ENCODE measurements around the gene CERS6.
"Not testable (repeated sequence)": the region's sequence is repeated elsewhere in the genome, so short reads cannot be mapped to it uniquely, and the experiment has no call there.

Gene CERS6

DNA sequence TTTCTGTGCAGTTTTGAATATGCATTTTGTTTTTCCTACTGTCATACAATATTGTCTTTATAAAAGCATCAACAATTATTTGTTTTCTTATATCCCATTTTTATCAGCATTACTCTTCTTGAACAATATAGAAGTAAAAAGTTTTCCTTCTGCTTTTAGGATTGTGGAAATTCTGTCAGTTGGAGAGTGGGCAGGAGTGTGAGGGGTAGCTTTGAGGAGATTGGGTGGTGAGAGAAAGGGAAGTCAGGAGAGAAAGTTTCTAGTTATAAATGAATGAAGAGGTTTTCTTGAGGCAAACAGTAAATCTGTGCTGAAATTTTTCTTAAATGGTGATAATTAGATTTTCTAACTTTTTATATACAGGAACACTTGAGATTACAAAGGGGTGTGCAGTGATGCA lies 194.7 kb downstream of the CERS6 start:
- no peak for TF ChIP-seq POLR2A (IDR thresholded peaks at IDR 0.05; ENCODE audit: extremely low read depth, insufficient read length)
- DNase-seq (ENCODE audit: low read depth): no peak

GRCh38 chr2:168652997-168653921 lies 197.2 kb downstream of the CERS6 start:
- no peak for DNase-seq (ENCODE audit: low read depth)
- no peak overlapping the region for H3K4me3 ChIP-seq (ENCODE audit: low read depth, low read length)
- TF ChIP-seq MYC (IDR thresholded peaks at IDR 0.05; ENCODE audit: low read depth, low read length) (no peak), CTCF (IDR thresholded peaks at IDR 0.05; ENCODE audit: low read depth, low read length) (no peak), MAX (IDR thresholded peaks at IDR 0.05; ENCODE audit: low read depth, low read length) (no peak), POLR2A (IDR thresholded peaks at IDR 0.05; ENCODE audit: extremely low read depth, insufficient read length) (no peak)

More for the DNA sequence above, 194.7 kb downstream of the CERS6 start:
- no peak overlapping the region for H3K4me3 ChIP-seq (ENCODE audit: low read depth, low read length)

GRCh38 chr2:168654705-168655104 lies 198.6 kb downstream of the CERS6 start:
- no peak overlapping the region for H3K4me3 ChIP-seq (ENCODE audit: low read depth, low read length)
- DNase-seq (ENCODE audit: low read depth): no peak
- TF ChIP-seq CTCF (IDR thresholded peaks at IDR 0.05; ENCODE audit: low read depth, low read length) (no peak), POLR2A (IDR thresholded peaks at IDR 0.05; ENCODE audit: extremely low read depth, insufficient read length) (no peak), MAX (IDR thresholded peaks at IDR 0.05; ENCODE audit: low read depth, low read length) (no peak), MYC (IDR thresholded peaks at IDR 0.05; ENCODE audit: low read depth, low read length) (no peak)

- no peak for TF ChIP-seq POLR2A (IDR thresholded peaks at IDR 0.05; ENCODE audit: extremely low read depth, insufficient read length)
- no peak for TF ChIP-seq MAX (IDR thresholded peaks at IDR 0.05; ENCODE audit: low read depth, low read length)
- no peak for TF ChIP-seq MYC (IDR thresholded peaks at IDR 0.05; ENCODE audit: low read depth, low read length)
- no peak for TF ChIP-seq CTCF (IDR thresholded peaks at IDR 0.05; ENCODE audit: low read depth, low read length)
- no peak for DNase-seq (ENCODE audit: low read depth)
- H3K4me3 ChIP-seq (ENCODE audit: low read depth, low read length): no peak overlapping the region
These were observed 199.1 kb downstream of the CERS6 start for GRCh38 chr2:168655207-168655606.

DNA sequence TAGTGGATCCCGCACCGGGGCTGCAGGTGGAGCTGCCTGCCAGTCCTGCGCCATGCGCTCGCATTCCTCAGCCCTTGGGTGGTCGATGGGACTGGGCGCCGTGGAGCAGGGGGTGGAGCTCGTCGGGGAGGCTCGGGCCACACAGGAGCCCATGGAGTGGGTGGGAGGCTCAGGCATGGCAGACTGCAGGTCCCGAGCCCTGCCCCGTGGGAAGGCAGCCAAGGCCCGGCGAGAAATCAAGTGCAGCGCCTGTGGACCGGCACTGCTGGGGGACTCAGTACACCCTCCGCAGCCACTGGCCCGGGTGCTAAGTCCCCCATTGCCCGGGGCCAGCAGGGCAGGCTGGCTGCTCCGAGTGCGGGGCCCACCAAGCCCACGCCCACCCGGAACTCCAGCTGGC lies 201.3 kb downstream of the CERS6 start:
- not testable (repeated sequence) for DNase-seq (ENCODE audit: low read depth); H3K4me3 ChIP-seq (ENCODE audit: low read depth, low read length)

DNA sequence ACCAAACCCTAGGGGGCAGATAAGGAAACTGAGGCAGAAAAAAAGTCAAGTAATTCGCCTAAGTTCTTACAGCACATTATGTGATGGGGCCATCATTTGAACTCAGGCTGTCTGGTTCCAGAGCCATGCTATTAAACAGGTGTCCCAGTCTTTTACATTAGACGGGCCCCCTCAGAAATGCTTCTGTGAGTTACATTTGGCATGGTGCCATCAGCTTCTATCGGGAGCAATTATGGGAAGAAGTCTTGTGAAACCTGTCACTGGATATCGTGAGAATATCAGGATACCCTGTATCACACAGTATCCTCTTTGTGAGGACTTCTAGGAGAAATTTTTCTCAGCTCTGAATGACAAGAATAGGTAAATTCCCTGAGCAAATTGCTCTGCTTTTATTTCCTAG lies 202.6 kb downstream of the CERS6 start:
- DNase-seq (ENCODE audit: low read depth): no peak
- H3K4me3 ChIP-seq (ENCODE audit: low read depth, low read length): no peak overlapping the region
- TF ChIP-seq MYC (IDR thresholded peaks at IDR 0.05; ENCODE audit: low read depth, low read length) (no peak), POLR2A (IDR thresholded peaks at IDR 0.05; ENCODE audit: extremely low read depth, insufficient read length) (no peak), CTCF (IDR thresholded peaks at IDR 0.05; ENCODE audit: low read depth, low read length) (no peak), MAX (IDR thresholded peaks at IDR 0.05; ENCODE audit: low read depth, low read length) (no peak)
